T1000 (cell line): ENCODE results near the gene MBNL1.

Source experiments
- DNase-seq: peaks from one replicate; lab custom pipeline; 2025; ENCODE audit warnings: mixed read lengths; lab: John Stamatoyannopoulos, UW

The MBNL1 gene

DNA sequence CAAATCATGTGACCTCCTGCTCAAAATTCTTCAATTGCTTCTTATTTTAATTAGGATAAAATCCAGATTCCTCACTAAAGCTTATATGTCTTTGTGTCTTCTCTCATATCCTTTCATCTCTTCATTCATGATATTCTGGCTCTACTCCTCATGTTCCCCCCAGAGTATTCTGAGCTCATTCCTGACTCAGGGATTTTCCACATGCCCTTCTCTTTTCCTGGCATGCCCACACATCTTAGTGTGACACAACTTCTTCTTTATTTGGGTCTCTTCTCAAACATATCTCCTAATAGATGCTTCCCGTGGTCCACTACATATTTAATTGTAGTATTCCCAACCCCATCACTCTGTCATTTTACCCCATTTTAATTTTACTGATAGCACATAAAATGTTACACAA lies 15.2 kb upstream of the MBNL1 start:
- DNase-seq, result no peak

DNA sequence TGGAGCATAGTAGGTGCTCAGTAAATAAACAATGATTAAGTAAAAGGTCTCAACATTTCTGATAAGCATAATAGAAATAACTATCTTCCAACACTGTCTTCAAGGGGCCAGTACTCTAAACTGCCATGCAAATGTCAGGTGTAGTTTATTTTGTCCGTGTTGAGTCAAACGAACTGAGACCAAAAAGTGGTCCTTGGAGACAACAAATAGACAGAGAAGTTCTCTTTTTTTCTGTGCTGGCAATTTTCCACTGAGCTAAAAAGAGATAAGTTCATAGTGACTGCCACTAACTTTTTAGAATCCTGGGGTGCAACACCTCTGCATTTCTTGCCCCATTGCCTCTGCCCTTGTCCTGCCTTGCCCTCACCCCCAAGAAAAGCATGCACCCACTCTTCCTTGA lies 14.7 kb upstream of the MBNL1 start:
- DNase-seq, result no peak

DNA sequence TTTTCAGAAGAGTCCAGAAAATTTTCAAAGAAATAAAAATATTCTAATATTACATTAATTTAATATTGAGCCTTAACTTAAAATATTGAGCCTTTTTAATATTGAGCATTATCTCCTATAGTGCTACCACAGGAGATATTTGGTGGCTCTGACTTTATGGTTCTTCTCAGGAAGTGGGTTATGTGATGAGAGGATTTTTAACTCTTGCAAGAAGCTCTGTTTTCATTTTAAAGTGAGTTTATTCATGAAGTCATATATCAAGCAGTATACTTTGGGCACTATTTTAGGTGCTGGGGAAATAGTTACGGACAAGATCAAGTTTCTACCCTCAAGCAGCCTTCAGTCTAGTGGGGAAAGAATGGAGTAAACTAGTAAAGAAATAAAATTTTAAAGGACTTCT lies 13.4 kb upstream of the MBNL1 start:
- no peak for DNase-seq

DNA sequence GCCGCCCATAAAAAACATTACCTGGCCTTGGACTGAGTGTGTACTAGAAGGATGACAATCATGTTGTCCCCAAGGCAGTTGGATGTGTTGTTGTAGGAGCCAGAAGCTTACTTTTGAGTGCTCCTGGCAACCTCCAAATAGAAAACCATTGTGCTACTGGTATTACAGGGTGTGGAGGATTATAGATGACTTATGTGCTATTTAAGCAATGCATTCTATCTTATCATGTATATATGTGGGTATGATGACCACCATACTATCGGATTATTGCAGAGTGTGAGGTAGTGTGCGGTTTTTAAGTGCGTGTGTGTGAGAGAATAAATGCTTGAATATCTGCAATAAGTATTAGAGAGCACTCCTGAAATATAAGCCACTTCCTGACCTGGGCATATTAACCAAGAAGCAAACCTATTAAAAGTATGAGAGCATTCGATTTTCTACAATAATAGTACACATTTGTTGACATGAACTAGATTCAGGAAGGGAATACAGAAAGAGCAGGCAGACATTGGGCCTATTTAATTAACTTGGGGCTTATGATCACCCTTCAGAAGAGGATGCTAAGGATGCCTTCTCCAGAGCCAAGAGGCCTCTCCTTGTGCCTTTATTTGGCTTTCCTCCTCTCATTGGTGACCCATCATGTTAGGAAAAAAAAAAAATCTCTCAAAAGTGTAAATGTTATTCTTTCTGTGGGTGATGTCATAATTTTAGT lies 11.7 kb upstream of the MBNL1 start:
- DNase-seq, result no peak

DNA sequence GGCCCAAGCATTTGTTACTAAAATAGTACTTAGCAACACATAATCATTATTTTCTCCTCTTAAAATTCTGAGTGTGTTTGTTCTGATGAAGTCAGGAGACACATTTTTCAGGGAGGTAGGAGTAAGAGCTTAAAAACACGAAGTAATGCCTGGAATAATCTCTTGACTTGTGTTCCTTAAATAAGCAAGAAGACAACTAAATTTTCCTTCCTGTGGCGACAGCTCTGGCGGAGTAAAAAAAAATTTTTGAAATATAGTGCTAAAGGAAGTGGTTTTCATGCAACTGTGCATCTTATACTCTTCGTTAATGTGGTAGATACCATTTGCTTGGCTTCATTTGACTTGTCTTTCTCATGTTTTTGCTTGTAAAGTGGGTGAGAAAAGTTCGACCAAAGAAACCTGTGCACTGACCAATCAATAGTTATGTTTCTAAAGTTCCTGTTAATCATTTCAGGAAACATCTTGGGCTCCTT lies 11.1 kb upstream of the MBNL1 start:
- DNase-seq, result no peak

DNA sequence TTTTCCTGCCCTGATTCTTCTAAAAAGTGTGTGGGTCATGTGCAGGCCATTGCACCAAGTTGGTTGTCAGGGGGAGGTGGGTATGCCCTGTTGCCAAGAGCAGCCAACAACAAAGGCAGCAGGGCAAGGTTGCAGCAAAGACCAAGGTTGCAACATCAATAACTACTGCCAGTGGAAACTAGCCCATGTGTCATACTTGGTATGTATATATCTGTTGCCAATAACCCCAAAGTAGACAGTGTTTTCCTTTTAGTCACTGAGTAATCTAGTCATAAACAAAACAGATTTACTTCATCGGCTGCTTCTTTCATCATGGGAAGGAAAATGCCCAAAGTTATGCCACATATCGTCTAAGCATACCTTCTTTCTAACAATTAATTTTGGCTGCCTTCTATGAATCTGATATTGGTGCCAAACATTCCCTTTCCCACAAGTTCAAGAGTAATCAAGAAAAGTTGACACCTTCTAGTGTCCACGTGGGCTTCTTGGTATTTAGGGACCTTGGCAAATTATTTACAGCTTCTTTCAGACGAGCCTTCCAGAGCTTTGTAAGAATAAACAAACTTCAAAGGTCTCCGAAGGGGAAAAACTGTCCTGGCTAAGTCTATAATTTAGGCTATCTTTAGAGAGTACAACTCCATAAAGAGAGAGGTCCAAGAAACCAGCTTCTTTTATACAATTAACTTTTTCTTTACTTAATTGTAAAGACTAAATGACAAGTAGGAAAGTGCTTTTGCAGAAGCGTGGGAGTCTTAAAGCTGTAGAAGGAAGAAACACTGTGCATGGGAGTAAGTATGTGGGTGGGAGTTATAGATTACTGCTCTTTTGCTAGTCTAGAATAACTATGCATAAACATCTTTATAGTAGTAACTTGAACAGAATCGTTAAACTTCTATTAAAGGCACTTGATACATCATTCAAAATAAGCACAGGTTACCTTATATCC lies 10.0 kb upstream of the MBNL1 start:
- peak; percentile 78 for DNase-seq

DNA sequence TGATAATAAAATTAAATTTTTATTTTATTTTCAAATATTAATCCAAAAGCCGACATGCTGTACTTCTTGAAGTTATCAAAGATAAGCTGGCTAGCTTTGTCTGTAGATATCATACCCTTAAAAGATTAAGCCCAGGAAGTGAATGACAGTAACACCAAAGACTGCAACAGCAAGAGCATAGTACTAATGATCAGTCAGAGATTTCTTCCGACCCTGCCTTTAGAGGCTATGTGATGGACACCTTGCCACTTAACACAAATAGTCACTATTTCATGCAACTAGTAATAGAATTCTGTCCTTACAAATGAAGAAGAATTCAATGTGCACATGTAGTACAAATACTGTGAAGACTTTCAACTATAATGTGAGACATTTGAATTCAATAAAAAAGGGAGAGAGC lies 9.3 kb upstream of the MBNL1 start:
- DNase-seq, result no peak

DNA sequence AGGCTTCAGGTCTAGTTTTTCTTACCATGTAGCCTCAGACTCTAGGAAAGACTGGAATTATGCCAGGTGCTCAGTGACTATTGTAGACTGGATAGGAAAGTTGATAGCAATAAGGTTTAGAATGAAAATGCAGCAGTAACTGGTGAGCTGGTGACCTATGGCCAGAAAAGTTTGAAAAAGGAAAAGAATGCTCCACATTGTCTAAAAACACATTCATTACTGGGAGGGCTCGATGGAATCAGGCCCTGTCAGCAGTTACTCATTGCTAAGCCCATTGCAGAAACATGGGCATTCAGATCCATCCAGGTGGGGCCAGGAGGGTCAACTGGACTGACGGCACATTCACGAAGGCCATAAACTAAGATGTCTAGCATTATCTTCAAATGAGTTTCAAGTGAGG lies 8.7 kb upstream of the MBNL1 start:
- DNase-seq, result no peak

DNA sequence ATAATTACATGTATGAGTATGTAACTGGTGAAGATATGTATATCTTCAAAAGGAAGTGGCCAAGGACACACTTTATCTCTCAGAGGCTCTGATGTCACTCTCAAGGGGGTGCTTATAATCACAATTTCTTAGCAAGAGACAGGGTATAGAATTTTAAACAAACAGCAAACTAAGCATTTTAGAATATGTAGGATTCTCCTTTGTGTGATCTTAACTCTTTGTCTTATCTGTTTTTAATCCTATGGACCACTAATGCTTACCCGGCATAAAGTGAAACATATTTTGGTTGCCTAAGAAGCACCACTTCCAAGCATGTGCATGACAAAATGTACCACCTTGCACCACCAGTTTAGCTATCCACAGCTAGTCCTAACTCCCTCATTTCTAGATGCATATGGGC lies 8.2 kb upstream of the MBNL1 start:
- DNase-seq, result no peak

DNA sequence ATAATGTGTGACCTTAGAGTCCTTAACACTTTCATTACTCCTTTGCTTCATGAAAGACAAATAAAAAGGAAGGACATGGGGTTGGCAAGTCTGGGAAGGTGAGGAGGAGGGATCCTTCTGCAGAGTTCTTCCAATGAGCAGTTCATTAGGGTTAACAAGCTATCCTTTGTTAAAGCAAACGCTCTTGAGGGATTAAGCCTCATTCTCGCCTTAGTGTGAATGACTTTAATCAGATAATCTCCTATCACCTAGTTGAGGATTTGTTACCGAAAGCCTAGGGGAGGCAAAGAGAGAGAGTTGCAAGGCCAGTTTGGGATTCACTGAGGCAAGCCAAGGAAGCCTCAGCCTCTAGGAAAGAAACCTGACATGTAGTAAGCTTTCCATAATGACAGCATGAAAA lies 7.4 kb upstream of the MBNL1 start:
- no peak for DNase-seq

DNA sequence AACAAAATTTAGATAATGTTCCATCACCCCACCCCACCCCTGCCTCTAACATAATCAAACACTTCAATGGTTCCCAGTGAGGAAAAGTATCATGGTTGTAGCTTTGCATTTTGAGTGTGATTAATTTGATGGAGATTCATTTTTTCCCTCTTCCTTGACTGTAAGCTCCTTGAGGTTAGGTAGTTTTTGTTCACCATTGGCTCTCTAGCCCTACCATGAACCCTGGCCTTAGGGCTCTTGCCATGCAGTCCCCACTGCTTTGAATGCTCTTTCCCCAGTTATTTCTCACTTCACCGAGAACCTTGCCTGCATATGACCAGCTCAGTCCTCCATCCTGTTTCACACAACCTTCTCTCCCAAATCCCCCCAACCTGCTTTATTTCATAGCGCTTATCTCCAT lies 5.0 kb upstream of the MBNL1 start:
- no peak for DNase-seq

DNA sequence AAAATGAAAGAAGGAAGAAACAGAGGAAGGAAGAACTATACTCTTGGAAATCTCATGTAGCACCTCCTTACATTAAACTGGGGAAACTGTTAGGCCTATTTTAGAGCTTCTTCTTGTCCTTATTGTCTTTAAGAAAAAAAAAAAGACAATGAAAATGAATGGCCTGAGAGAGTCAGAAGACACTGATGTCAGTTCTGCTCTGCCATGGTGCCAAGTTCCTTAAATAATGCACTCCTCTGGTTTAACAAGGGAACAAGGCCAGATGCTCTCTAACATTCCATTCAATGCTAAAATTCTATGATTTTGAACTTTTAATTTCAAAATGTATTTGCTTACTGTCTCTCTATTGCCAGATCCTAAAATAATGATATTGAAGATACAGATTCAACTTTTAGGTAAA lies 4.4 kb upstream of the MBNL1 start:
- no peak for DNase-seq

DNA sequence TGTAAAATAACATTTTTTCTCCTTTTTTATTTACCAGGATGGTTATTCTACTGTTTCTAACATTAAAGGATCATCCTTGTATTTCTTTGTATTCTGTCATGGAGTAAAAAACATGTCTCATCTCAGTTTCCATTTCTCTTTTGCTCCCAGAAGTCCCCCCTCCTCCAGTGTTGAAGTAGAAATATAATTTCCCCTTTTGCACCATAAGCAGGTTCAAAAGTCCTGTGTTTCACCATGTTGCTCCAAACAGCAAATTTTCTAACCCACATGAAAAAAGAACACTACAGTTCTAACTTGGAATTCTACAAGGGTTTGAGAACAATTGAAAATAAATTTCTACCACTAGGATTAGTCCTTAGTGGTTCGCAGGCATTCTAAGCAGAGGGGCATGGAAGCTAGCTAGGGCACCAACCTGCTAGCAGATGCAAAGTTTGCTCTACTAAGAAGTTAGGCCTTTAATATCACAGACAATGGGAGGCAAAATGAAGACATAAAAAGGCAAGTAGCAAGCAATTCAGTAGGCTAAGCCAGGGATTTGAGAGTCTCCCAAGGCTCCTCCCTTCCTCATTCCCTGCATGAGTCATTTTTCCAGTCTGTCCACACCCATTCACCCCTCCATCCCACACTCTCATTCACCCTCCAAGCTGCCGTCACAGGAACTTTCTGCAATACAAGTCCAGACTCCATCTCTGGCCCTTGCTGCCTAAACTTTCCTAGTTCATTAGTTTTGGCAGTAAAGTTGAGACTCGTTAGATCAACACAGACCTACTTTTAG lies 2.3 kb upstream of the MBNL1 start:
- DNase-seq, result peak; percentile 49

DNA sequence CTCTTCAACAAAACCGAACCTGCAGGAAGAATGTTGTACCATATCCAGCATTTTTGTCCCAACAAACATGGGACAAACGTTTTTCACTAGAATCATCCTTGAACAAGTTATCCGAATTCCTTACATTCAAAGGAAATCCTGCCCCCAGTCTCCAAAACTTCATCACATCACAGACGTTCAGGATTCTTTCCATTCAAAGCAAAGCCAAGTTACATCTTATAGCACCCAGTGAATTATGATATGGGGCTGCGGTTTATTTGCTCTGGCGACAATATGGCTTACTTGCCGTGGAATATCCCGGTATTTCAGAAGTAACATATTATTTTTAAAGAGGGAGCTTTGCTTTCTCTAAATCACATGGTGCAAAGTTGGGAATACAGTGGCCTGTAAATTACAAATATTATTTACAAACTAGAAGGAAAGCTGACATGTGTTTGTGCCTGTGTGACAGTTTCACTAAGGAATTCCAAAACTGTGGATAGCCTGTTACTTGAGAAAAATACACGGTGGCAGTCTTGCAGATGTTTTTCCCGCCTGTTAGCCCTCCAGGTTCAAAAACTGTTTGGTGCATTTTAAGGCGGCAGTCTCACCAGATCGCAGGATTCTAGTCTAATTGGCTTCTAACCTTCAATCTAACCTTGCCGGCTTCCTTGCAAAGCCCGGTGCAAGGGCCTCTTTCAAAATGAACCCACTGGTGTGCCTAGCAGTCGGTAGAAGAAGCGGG lies 736 bp upstream of the MBNL1 start:
- DNase-seq, result no peak

DNA sequence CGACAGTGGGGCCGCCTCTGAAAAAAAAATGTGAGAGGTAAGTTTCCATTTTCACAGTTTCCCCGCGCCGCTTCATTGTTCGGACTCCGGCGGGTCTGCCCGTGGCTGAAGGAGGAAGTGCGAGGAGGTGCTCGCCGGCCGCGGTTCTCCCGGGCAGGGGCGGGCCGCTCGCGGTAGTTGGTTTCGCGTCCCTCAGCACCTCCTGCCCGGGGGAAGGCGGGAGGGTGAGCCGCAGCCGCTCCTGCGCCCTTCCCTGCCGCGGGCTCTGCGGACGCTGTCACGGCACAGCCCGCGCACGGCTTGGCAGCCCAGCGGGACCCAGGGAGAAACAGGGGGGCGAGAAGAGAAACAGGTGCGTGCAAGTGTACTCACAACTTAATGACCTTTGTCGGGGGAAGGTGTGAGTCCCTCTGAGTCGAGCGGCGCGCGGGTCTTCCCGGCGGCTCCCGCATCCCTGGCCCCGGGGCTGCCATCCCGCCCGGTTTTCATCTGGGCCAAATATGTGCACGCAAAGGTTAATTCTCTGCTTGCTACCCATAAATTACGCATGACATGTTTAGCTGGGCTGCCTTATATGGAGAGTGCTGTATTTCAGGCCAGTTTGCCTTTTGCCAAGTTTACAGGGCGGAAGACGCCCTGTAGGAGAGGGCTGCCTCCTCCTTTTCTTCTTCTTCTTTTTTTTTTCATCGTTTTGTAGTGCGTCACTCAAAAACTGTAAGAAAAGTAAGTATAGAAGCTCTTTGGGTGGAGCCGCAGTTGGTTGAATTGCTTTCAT lies 514 bp downstream of the MBNL1 start:
- peak; percentile 40 for DNase-seq

DNA sequence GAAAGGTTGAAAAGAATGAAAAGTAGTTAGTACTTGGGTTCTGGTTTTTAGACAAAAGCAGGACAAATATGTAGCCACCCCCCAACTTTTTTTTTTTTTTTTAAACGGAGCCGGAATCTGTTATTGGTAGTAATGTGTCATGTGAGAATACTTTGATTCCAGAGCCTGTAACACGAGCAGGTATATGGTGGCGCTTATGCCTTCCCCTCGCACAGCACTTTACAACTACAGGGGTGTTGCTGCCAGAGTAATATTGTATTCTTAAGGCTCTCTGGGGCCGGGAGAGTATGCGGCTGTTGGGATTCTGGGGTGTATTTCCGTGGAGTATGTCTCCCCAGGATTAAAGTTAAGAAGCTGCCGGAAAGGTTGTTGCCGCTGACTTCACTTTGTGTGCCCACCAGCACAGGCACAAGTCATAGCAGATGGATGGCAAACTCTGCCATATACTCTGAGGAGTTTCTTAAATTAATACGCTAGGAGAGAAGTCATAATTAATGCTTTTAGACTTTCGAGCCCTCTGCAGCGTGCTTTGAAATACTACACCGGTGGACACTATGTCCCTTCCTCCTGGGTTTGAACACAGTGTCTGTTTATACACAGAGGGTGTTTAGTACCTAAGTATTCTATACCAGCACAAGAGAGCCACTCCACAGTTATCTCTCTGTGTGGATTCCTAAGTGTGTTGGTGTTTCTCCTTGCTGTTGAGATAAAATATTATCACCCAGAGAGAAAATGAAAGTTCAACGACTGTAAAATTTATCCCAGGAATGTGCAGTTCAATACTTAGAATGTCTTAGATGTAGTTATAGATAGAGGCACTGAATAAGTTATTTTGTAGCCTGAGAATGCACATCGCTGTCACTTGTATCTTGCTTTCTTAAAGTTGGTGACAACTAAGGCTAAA lies 1.4 kb downstream of the MBNL1 start:
- DNase-seq, result no peak

DNA sequence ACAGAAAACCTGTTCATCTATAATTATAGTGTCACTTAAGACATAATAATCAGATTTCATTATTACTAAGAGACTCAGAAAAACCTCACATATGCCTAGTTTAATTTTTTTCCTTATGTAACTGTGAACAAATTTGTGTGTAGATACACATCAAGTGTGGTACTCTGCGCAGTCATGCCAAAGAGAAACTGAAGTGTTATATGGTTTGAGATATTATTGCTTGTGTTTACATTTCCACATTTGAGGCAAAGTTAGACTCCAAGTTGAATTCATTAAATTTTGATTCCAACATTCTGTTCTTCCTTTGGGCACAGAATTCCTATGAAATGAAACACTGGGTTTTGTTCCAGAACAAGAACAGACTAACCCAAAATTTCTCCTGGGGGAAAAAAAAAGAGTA lies 2.2 kb downstream of the MBNL1 start:
- no peak for DNase-seq

DNA sequence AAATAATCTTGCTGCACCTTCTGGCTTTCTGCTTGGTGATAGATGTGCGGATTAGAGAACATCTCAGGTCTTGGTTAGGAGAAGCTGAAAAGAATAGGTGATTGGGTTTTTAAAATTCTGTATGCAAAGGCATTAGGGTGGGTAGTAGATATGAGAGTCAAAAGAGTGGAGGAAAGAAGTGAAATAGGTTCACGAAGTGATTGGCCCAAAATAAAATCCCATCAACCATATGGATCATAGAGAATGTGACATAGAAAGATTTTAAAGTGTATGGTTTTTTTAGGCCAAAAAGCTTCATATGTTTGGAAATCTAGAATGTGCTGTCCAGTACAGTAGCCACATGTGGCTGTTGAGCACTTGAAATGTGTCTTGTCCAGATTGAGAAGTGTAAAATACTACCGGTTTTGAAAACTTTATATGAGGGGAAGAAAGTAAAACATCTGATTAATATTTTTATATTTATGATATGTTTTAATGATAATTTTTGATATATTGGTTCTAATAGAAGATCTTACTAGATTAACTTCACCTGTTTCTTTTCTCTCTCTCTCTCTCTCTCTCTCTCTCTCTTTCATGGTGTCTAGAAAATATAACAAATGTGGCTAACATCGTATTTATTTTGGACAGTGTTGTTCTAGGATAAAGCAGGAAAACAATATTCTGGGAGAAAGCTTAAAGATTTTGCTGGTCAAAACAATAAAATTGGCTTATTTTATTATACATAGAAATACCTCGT lies 2.9 kb downstream of the MBNL1 start:
- no peak for DNase-seq

DNA sequence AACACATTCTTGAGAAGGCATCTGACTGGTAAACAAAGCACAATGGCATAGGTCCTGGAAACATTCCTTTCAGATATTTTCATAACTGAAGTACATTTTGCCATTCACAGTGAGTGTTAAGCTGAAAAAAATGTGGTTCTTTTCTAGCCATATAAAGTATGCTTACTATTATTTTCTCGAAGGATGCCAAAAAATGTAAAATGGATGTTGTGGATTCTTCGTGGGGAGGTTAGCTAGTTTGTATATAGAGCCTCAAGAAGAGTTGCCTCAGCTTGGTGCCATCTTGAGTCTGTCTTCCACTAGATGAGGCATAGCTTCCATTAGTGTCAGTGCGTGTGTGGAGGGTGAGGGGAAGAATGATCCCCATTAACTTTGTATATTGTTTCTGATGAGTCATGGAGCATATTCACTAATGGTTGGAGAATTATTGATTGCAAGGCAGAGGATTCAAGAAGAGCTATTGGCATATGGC lies 4.1 kb downstream of the MBNL1 start:
- no peak for DNase-seq
